COLO668 (cell line): ENCODE measurements around the gene ANKS6.
A peak's percentile ranks its signal among the peaks of the same experiment; 100 is the strongest.
"Not testable (repeated sequence)": the region's sequence is repeated elsewhere in the genome, so short reads cannot be mapped to it uniquely, and the experiment has no call there.

ENCODE experiments used
- DNase-seq: peaks from one replicate; lab custom pipeline; 2025; ENCODE audit not compliant: unreplicated experiment; lab: John Stamatoyannopoulos, UW

The ANKS6 gene

GRCh38 chr9:98707166-98708102 lies 88.9 kb downstream of the ANKS6 start:
- DNase-seq = peak; percentile 90

- peak; percentile 69 for DNase-seq
These were observed 89.6 kb downstream of the ANKS6 start for GRCh38 chr9:98706651-98707165.

DNA sequence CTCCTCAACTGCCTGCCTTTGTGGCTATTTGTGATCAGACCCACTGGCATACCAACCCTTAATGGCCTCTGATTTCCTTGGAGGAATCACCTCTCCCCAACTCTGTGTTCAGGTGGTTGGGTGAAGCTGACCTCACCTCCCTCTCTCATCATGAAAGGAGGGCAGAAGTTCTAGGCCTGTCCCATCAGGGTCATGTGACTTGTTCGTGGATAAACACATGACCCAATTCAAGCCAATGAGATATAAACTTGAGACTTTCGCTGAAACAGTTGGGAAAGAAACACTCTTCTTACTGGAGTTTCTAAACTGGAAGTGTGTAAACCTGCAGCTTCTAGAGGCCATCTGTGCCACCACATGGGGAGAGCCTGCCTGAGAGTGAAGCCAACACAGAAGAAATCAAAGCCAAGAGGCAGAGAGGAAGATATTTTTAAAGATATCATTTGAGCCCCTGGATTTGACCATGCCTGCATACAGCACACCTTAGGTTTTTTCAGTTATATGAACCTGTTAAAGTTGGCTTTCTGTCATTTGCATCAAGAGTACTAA lies 93.4 kb downstream of the ANKS6 start:
- DNase-seq = no peak

- no peak for DNase-seq
These were observed 94.0 kb downstream of the ANKS6 start for GRCh38 chr9:98702340-98702739.

DNA sequence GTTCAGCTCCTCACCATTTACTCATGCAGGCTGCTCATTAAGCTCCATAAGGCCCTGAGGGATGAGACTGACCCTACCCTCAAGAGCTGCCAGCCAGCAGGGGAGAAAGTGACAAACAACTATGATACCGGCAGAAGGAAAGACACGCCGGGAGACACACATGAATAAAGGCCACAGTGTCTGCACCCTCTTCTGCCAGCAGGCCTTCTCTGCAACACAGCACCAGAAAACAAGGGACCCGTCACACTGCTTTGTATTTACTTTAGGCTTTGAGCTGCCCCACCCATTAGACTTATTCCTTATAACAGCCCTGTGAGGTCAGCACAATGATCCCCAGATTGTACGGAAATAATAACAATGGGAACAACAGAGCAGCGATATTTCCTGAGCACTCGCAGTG lies 94.8 kb downstream of the ANKS6 start:
- DNase-seq = no peak

GRCh38 chr9:98700801-98701200 lies 95.6 kb downstream of the ANKS6 start:
- no peak for DNase-seq

DNA sequence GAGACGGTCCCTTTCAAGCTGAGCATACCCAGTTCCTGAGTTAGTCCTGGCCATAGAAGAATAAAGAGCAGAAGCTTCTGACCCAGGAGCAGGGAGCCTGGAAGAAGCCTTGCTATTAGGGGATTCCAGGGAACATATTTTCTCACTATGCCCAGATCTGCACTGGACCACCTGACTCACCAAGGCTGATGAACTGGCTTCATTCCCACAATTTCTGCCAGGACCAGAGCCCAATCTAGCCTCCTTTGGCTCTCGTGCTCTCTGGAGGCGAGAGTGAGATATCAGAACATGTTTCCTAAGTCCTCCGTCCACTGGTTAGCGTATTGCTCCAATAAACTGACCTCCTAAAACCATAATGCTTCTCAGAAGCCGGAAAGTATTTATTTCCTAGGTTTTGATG lies 97.5 kb downstream of the ANKS6 start:
- DNase-seq = no peak

DNA sequence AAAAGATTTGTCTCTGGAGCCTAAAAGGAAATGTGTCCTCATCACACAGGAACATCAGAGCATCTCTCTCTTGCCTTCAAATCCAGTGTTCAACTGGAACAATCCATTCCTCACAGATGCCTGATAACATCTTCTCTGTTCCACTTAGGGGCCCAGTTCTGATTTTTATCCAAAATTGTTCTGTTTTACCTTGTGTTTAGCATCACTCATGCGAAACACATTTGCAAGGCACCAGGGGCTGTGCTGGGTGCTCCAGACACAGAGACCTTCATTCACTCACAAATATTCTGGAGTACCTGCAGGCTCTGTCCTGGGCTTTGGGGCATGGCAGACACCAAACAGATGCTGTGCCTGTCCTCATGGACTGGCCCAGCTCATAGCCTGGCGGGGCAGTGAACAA lies 101.4 kb downstream of the ANKS6 start:
- no peak for DNase-seq

DNA sequence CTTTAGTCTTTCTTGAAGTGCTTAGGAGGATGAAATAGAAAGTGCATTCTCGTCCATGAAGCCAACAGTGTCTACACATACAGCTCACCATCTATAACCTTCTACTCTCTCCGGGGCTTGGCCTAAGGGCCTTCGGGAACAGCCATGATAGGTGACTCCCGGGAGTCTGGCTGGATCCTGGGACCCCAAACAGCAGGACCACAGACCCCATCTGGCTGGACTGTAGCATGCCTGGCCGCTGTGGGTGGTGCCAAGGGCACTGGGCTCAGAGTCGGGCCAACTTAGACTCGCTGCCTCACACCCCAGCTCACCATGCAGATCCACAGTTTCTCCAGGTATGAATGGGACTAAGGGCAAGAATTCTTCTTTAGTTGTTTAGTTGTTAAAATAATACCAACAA lies 104.0 kb downstream of the ANKS6 start:
- no peak for DNase-seq

GRCh38 chr9:98691890-98692289 lies 104.5 kb downstream of the ANKS6 start:
- no peak for DNase-seq

GRCh38 chr9:98690686-98691085 lies 105.7 kb downstream of the ANKS6 start:
- no peak for DNase-seq

GRCh38 chr9:98688710-98689495 lies 107.5 kb downstream of the ANKS6 start:
- no peak for DNase-seq

- no peak for DNase-seq
These were observed 108.4 kb downstream of the ANKS6 start for GRCh38 chr9:98687911-98688310.

DNA sequence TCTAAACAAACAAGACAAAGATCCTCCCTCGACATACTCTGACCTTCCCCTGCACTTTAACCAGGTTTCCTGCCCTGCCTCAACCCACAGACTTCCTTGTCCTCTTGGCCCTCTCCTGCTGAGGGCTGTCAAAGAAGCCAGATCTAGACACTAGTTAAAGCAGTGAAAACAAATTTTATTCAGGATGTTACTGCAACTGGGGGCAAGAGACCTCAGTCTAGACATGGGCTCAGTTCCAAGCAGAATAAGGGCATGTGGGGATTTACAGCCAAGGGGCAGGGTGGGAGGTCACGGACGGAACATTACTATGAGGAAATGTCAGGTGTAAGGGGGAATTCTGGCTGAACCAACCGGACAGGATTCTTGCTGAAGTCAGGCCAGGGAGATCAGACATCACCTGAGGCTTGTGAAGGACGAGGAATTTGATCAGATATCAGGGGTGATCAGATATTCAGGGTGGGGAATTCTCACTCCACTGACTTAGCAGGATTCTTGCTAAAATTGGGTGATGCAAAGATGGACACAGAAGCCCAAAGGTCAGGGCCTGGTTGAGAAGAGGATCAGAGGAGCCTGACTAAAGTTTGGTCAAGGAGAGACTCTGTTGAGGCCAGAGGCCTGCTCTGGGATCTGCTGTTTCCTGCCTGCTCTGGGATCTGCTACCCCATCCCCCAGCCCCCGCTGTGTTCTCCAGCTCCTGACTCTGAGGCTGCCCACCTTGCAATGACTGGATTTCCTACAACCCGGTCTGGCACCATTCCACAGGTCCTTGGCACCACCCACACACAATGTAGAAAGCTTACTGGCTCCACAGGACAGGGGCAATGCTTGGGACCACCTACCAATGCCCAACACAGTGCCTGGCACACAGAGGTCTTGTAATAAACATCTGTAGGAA lies 109.1 kb downstream of the ANKS6 start:
- no peak for DNase-seq

GRCh38 chr9:98684816-98685215 lies 111.5 kb downstream of the ANKS6 start:
- DNase-seq = not testable (repeated sequence)
